ENCODE results near the gene KLF8.

The KLF8 gene

GRCh38 chrX:56309881-56310280 lies 77.7 kb downstream of the KLF8 start:
- no peaks in the 10 kb centered on the region for H3K36me3 ChIP-seq (ENCODE audit: control insufficient read depth, insufficient read depth, low read length)
- H3K9me3 ChIP-seq (ENCODE audit: control insufficient read depth, insufficient read depth, low read length), result peaks cover 61% of the 10 kb centered on the region
- H3K4me3 ChIP-seq (ENCODE audit: low read depth, low read length), result no peak overlapping the region
- no peaks in the 10 kb centered on the region for H3K4me1 ChIP-seq (ENCODE audit: control insufficient read depth, insufficient read depth, low read length)
- H3K9ac ChIP-seq (ENCODE audit: low read depth, low read length), result no peak overlapping the region
- H3K27ac ChIP-seq (ENCODE audit: low read depth, low read length), result no peak overlapping the region
- H3K27me3 ChIP-seq (ENCODE audit: control insufficient read depth, insufficient read depth, low read length), result no peaks in the 10 kb centered on the region

GRCh38 chrX:56310581-56310980 lies 78.4 kb downstream of the KLF8 start:
- Histone ChIP-seq H3K4me1 (ENCODE audit: control insufficient read depth, insufficient read depth, low read length) (no peaks in the 10 kb centered on the region), H3K27me3 (ENCODE audit: control insufficient read depth, insufficient read depth, low read length) (no peaks in the 10 kb centered on the region), H3K36me3 (ENCODE audit: control insufficient read depth, insufficient read depth, low read length) (no peaks in the 10 kb centered on the region), H3K9ac (ENCODE audit: low read depth, low read length) (no peak overlapping the region), H3K4me3 (ENCODE audit: low read depth, low read length) (no peak overlapping the region), H3K27ac (ENCODE audit: low read depth, low read length) (no peak overlapping the region), H3K9me3 (ENCODE audit: control insufficient read depth, insufficient read depth, low read length) (peaks cover 57% of the 10 kb centered on the region)

DNA sequence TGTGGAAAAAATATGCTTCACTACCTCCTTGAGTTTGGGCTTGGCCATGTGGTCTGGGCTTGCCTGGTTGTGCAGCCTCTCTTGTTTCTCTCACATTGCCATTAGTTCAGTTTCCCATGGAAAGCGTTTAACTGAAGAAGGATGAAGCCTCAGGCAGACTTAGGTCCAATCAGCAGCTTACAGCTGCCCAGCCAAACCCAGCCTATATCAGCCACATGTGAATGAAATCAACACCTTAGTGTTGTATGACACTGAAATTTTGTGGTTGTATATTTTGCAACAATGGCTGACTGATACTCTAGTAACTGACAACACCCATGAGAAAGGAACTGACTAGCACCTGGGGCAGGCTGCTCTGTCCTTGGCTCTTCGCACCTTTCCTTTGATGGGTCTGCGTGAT lies 81.2 kb downstream of the KLF8 start:
- no peak overlapping the region for H3K27ac ChIP-seq (ENCODE audit: low read depth, low read length)
- no peak overlapping the region for H3K4me3 ChIP-seq (ENCODE audit: low read depth, low read length)
- no peaks in the 10 kb centered on the region for H3K4me1 ChIP-seq (ENCODE audit: control insufficient read depth, insufficient read depth, low read length)
- no peaks in the 10 kb centered on the region for H3K36me3 ChIP-seq (ENCODE audit: control insufficient read depth, insufficient read depth, low read length)
- H3K9ac ChIP-seq (ENCODE audit: low read depth, low read length), result no peak overlapping the region
- H3K9me3 ChIP-seq (ENCODE audit: control insufficient read depth, insufficient read depth, low read length), result peaks cover 67% of the 10 kb centered on the region
- no peaks in the 10 kb centered on the region for H3K27me3 ChIP-seq (ENCODE audit: control insufficient read depth, insufficient read depth, low read length)

GRCh38 chrX:56314334-56314733 lies 82.2 kb downstream of the KLF8 start:
- Histone ChIP-seq H3K36me3 (ENCODE audit: control insufficient read depth, insufficient read depth, low read length) (no peaks in the 10 kb centered on the region), H3K4me1 (ENCODE audit: control insufficient read depth, insufficient read depth, low read length) (no peaks in the 10 kb centered on the region), H3K4me3 (ENCODE audit: low read depth, low read length) (no peak overlapping the region), H3K27ac (ENCODE audit: low read depth, low read length) (no peak overlapping the region), H3K9ac (ENCODE audit: low read depth, low read length) (no peak overlapping the region), H3K27me3 (ENCODE audit: control insufficient read depth, insufficient read depth, low read length) (no peaks in the 10 kb centered on the region), H3K9me3 (ENCODE audit: control insufficient read depth, insufficient read depth, low read length) (peaks cover 67% of the 10 kb centered on the region)

GRCh38 chrX:56318076-56318475 lies 85.9 kb downstream of the KLF8 start:
- H3K9me3 ChIP-seq (ENCODE audit: control insufficient read depth, insufficient read depth, low read length), result peaks cover 53% of the 10 kb centered on the region
- H3K9ac ChIP-seq (ENCODE audit: low read depth, low read length), result no peak overlapping the region
- no peak overlapping the region for H3K27ac ChIP-seq (ENCODE audit: low read depth, low read length)
- no peaks in the 10 kb centered on the region for H3K27me3 ChIP-seq (ENCODE audit: control insufficient read depth, insufficient read depth, low read length)
- no peak overlapping the region for H3K4me3 ChIP-seq (ENCODE audit: low read depth, low read length)
- no peaks in the 10 kb centered on the region for H3K4me1 ChIP-seq (ENCODE audit: control insufficient read depth, insufficient read depth, low read length)
- H3K36me3 ChIP-seq (ENCODE audit: control insufficient read depth, insufficient read depth, low read length), result no peaks in the 10 kb centered on the region

- Histone ChIP-seq H3K9me3 (ENCODE audit: control insufficient read depth, insufficient read depth, low read length) (peaks cover 45% of the 10 kb centered on the region), H3K27me3 (ENCODE audit: control insufficient read depth, insufficient read depth, low read length) (no peaks in the 10 kb centered on the region), H3K27ac (ENCODE audit: low read depth, low read length) (no peak overlapping the region), H3K4me3 (ENCODE audit: low read depth, low read length) (peak overlapping the region; percentile 27; the same call in 1 of the 2 replicates), H3K36me3 (ENCODE audit: control insufficient read depth, insufficient read depth, low read length) (no peaks in the 10 kb centered on the region), H3K9ac (ENCODE audit: low read depth, low read length) (no peak overlapping the region), H3K4me1 (ENCODE audit: control insufficient read depth, insufficient read depth, low read length) (no peaks in the 10 kb centered on the region)
Measured at GRCh38 chrX:56319165-56319564, 87.0 kb downstream of the KLF8 start.
